UCSD-AML1 (cell line): ENCODE data around the gene NAGLU.

Experiments
- DNase-seq: peaks from one replicate; lab custom pipeline; 2025; ENCODE audit not compliant: unreplicated experiment; lab: John Stamatoyannopoulos, UW

Gene NAGLU

DNA sequence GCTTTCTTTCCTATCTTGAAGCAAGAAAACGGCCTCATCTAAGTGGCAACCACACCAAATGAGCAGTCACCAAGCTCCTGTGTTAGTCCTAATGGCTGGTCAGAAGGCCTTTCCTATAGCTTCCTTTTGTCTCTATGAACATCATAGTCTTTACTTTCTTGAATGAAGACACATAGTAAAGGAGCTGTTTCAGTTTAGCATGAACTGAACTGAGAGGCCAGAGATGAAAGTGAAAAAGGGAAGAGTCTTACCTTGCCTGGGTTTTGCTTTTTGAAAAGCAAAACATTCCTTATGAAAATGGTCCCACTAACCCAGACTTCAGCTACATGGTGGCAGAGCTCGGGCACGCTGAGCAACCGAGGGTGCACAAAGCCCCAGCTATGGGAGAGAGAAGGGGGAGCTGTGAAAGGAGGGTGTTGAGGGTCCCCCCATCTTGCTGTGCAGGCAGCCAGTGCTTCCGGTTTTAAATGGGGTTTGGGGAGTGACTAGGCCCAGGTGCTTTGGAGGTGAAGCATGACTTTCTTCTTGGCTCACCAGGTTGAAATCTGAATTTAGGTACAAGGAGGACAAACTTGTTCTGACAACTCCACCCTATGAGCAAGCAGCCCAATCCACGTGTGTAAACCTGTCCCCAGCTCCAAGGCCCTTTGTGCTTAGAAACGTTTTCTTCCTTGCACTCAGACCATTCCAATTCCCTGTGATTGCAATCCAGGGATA, 50.6 kb downstream of the NAGLU start:
- DNase-seq = no peak

DNA sequence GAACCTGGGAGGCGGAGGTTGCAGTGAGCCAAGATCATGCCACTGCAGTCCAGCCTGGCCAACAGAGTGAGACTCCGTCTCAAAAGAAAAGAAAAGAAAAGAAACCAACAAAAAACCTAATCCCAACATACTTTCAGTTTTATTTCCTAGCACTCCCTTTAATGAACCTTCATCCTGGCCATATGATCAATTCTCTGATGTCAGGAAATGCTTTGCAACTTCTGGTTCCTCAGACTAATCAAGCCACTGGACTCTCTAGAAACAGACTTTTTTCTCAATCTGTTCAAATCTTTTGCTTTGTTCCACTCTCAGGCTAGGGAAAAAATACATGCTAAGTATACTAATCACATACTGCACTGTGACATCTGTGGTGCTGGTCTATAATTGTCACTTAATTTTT, 54.8 kb downstream of the NAGLU start:
- no peak for DNase-seq

DNA sequence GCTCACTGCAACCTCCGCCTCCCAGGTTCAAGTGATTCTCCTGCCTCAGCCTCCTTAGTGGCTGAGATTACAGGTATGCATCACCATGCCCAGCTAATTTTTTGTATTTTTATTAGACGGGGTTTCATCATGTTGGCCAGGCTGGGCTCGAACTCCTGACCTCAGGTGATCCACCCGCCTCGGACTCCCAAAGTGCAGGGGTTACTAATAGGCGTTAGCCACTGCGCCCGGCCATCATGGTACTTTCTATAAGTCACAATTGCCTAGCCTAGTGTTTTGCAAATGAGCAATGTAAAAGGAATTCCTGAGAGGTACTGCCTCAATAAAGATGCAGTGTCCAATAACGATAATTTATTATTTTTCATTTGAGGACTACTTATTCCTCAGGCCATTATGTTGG, 55.4 kb downstream of the NAGLU start:
- DNase-seq = no peak
